Stimulated activated CD4-positive, alpha-beta T cell treated with anti-CD3 and anti-CD28 coated beads, Interleukin-12 subunit alpha, Interleukin-12 subunit beta, amount 100 ng/mL, for 4 hours (primary cell): ENCODE results near the gene PRICKLE4.

Experiments used
- DNase-seq: peaks from one replicate; pipeline ENCODE4 v3.0.0-alpha.2; 2020

Gene PRICKLE4

GRCh38 chr6:41780551-41781365 is at the start of gene PRICKLE4:
PRICKLE4 (plus strand) TSS chr6:41780782; CDS start chr6:41783474, 2,692 bp downstream.
- peak; percentile 11 for DNase-seq

- DNase-seq: no peak
Observed at GRCh38 chr6:41731561-41732086, 49.0 kb upstream of the PRICKLE4 start.

GRCh38 chr6:41732149-41732548 is 48.4 kb upstream of the PRICKLE4 start:
- DNase-seq: no peak

GRCh38 chr6:41732591-41733359 is 47.8 kb upstream of the PRICKLE4 start:
- DNase-seq: peak; percentile 30

- no peak for DNase-seq
Observed at GRCh38 chr6:41733360-41733706, 47.2 kb upstream of the PRICKLE4 start.

- peak; percentile 55 for DNase-seq
Observed at GRCh38 chr6:41733707-41734665, 46.6 kb upstream of the PRICKLE4 start.

- DNase-seq: peak; percentile 63
Observed at GRCh38 chr6:41734666-41735426, 45.7 kb upstream of the PRICKLE4 start.

- peak; percentile 96 for DNase-seq
Observed at GRCh38 chr6:41735427-41736185, 45.0 kb upstream of the PRICKLE4 start, which contains the start of gene TFEB. TFEB (minus strand) TSS chr6:41735608; CDS start chr6:41691213, 44,395 bp downstream.

GRCh38 chr6:41736186-41736733 is 44.3 kb upstream of the PRICKLE4 start:
- no peak for DNase-seq

GRCh38 chr6:41736800-41737555 is 43.6 kb upstream of the PRICKLE4 start:
- no peak for DNase-seq

- DNase-seq: no peak
Observed at GRCh38 chr6:41737591-41738130, 42.9 kb upstream of the PRICKLE4 start.

- no peak for DNase-seq
Observed at GRCh38 chr6:41739041-41739440, 41.5 kb upstream of the PRICKLE4 start.

- DNase-seq: no peak
Observed at GRCh38 chr6:41740366-41741162, 40.0 kb upstream of the PRICKLE4 start.

- DNase-seq: no peak
Observed at GRCh38 chr6:41741625-41742490, 38.7 kb upstream of the PRICKLE4 start.

- DNase-seq: no peak
Observed at GRCh38 chr6:41743406-41744235, 37.0 kb upstream of the PRICKLE4 start.

- DNase-seq: no peak
Observed at GRCh38 chr6:41744236-41744787, 36.3 kb upstream of the PRICKLE4 start.
